Neutrophil (primary cell): Measurements from ENCODE around the gene CENPK.

ENCODE experiments used
- H3K27ac ChIP-seq: fragments of 200-600 bp; sonication (generic); 2 replicates; pipeline ENCODE4 v1.5.1; 2016; ENCODE audit warnings: mild to moderate bottlenecking, moderate library complexity
- H3K27me3 ChIP-seq: fragments of 200-600 bp; sonication (generic); 2 replicates; pipeline ENCODE4 v1.6.0; 2016; ENCODE audit warnings: mild to moderate bottlenecking
- H3K36me3 ChIP-seq: fragments of 200-600 bp; sonication (generic); 2 replicates; pipeline ENCODE4 v1.5.1; 2017
- H3K4me1 ChIP-seq, 2 experiments: fragments of 200-600 bp in 1 of 2; sonication (generic) in 1 of 2; 1 replicate in 1 of 2; 2 replicates in 1 of 2; pipeline versions ENCODE4 v1.5.1 to v1.6.1; 2013 to 2016; ENCODE audit warnings: low read depth in 1 of 2, low read length in 1 of 2, mild to moderate bottlenecking in 1 of 2, moderate library complexity in 1 of 2; ENCODE audit not compliant: control insufficient read depth in 1 of 2, insufficient read depth in 1 of 2
- H3K4me3 ChIP-seq, 2 experiments: fragments of 200-600 bp in 1 of 2; sonication (generic) in 1 of 2; 1 replicate in 1 of 2; 2 replicates in 1 of 2; pipeline ENCODE4 v1.5.1; 2013 to 2016; ENCODE audit warnings: low read depth in 1 of 2, low read length in 1 of 2, mild to moderate bottlenecking in 1 of 2, moderate library complexity in 1 of 2
- H3K9me3 ChIP-seq: fragments of 200-600 bp; sonication (generic); 2 replicates; pipeline ENCODE4 v1.5.1; 2016
- CTCF ChIP-seq: fragments of 200-600 bp; sonication (generic); IDR thresholded peaks from 2 replicates; pipeline ENCODE4 v1.5.1; 2016; ENCODE audit warnings: antibody characterized with exemption

CENPK gene

GRCh38 chr5:65483546-65484346 is 79.2 kb downstream of the CENPK start:
- H3K4me1 ChIP-seq: peaks cover 23 to 29% of the 10 kb centered on the region in 2 experiments
- peaks cover 42% of the 10 kb centered on the region for H3K27me3 ChIP-seq
- no peak for TF ChIP-seq CTCF
- H3K27ac ChIP-seq: peak overlapping the region; percentile 27
- peak overlapping the region in 1 of 2 experiments; percentile 60 for H3K4me3 ChIP-seq
- H3K36me3 ChIP-seq: no peaks in the 10 kb centered on the region
- H3K9me3 ChIP-seq: no peaks in the 10 kb centered on the region

- Histone ChIP-seq H3K4me1 (peaks cover 23 to 29% of the 10 kb centered on the region in 2 experiments), H3K9me3 (no peaks in the 10 kb centered on the region), H3K36me3 (no peaks in the 10 kb centered on the region), H3K27me3 (peaks cover 48% of the 10 kb centered on the region), H3K4me3 (peak overlapping the region; percentile 60 to 62), H3K27ac (peak overlapping the region; percentile 27)
- no peak for TF ChIP-seq CTCF
These were observed 80.0 kb downstream of the CENPK start for GRCh38 chr5:65482736-65483545.

- Histone ChIP-seq H3K27ac (peak overlapping the region; percentile 35), H3K36me3 (no peaks in the 10 kb centered on the region), H3K27me3 (peaks cover 51% of the 10 kb centered on the region), H3K4me1 (peaks cover 23 to 29% of the 10 kb centered on the region in 2 experiments), H3K4me3 (peak overlapping the region; percentile 60 to 62), H3K9me3 (no peaks in the 10 kb centered on the region)
- no peak for TF ChIP-seq CTCF
These were observed 80.7 kb downstream of the CENPK start for GRCh38 chr5:65482296-65482735.

GRCh38 chr5:65481635-65482295 is 81.2 kb downstream of the CENPK start, which contains the start of gene ADAMTS6:
ADAMTS6 (minus strand) TSS chr5:65481920; CDS start chr5:65473673, 8,247 bp downstream.
- peaks cover 23 to 29% of the 10 kb centered on the region in 2 experiments for H3K4me1 ChIP-seq
- TF ChIP-seq CTCF: no peak

GRCh38 chr5:65481171-65481581 is 81.8 kb downstream of the CENPK start:
- TF ChIP-seq CTCF: no peak
- peaks cover 23 to 29% of the 10 kb centered on the region in 2 experiments for H3K4me1 ChIP-seq
- H3K9me3 ChIP-seq: no peaks in the 10 kb centered on the region
- peaks cover 51% of the 10 kb centered on the region for H3K27me3 ChIP-seq
- H3K27ac ChIP-seq: no peak overlapping the region
- H3K4me3 ChIP-seq: peak overlapping the region; percentile 60 to 62
- H3K36me3 ChIP-seq: no peaks in the 10 kb centered on the region

More at GRCh38 chr5:65481635-65482295, 81.2 kb downstream of the CENPK start, which contains the start of gene ADAMTS6:
- no peaks in the 10 kb centered on the region for H3K9me3 ChIP-seq
- H3K27me3 ChIP-seq: peaks cover 51% of the 10 kb centered on the region
- peak within 1 kb of the TSS; percentile 60 to 62 for H3K4me3 ChIP-seq
- H3K36me3 ChIP-seq: no peaks in the 10 kb centered on the region
- H3K27ac ChIP-seq: peak within 1 kb of the TSS; percentile 35
